Measurements from ENCODE around the gene ETV1. TPM values are rescaled to one million over a fixed set of nuclear protein-coding genes. Genes with fewer than 3 reads are reported as not detected.
A peak's percentile ranks its signal among the peaks of the same experiment; 100 is the strongest.

ETV1 gene
- total and polyA plus RNA-seq, 2 of the 4 experiments (the other 2 are of a cell fraction): 8.6 to 21.1 TPM

GRCh38 chr7:13980474-13980873, 9.0 kb downstream of the ETV1 start:
- POLR2A ChIA-PET (ENCODE audit: unreplicated experiment): interaction anchor here (1.1 kb wide), 1 partner anchor 9 kb away, joined by 3 read pairs; the partner anchor contains the start of gene ETV1
- in situ Hi-C loops (cut with MboI; ENCODE audit: low sequenced_read_pairs): loop anchor here (5.0 to 25.0 kb wide), 2 partner anchors 58 to 1318 kb away; no protein-coding TSS in a partner anchor
- CTCF ChIA-PET: interaction anchor here (0.9 kb wide), 2 partner anchors 10 to 60 kb away, joined by 4 to 8 read pairs; no protein-coding TSS in a partner anchor
- WGBS, 2 experiments (ENCODE audit: extremely low coverage in 2 of 2, insufficient read length in 1 of 2): no CpG with 5 or more reads among the region's 5 CpGs
- H2AFZ ChIP-seq (replicated peaks; ENCODE audit: low read length, poor library complexity): no peak overlapping the region
- no peak overlapping the region for H3K56ac ChIP-seq (ENCODE audit: extremely low read depth, insufficient read depth, low read length)
- H4K91ac ChIP-seq (ENCODE audit: insufficient read depth, low read depth, low read length): no peak overlapping the region
- H4K20me1 ChIP-seq (ENCODE audit: insufficient read depth, low read length): no peaks in the 10 kb centered on the region
- peak overlapping the region; percentile 2 to 37; a peak in 1 of 4 replicates for H4K8ac ChIP-seq (ENCODE audit: low read depth in 2 of 2, low read length in 2 of 2)
- H2BK5ac ChIP-seq (ENCODE audit: low read depth, low read length, poor library complexity, severe bottlenecking): peak overlapping the region; percentile 73
- peak overlapping the region; percentile 54 for H3K4ac ChIP-seq (ENCODE audit: low read depth, low read length)
- H2BK15ac ChIP-seq (ENCODE audit: low read depth, low read length): no peak overlapping the region
- H3K18ac ChIP-seq (ENCODE audit: low read depth, low read length): peak overlapping the region; percentile 82; the same call in 1 of the 2 replicates
- H3K9me1 ChIP-seq (ENCODE audit: insufficient read depth, low read length): no peaks in the 10 kb centered on the region
- no peak for ATAC-seq (ENCODE audit: low read depth)
- dilution Hi-C loops (cut with HindIII; ENCODE audit: low sequenced_read_pairs, unreplicated experiment): no loop called here
- no peak overlapping the region for H3K4me3 ChIP-seq (ENCODE audit: insufficient read depth, low read depth, low read length)
- H3K79me1 ChIP-seq (ENCODE audit: low read depth in 1 of 2, low read length in 2 of 2): peaks cover 0 to 11% of the 10 kb centered on the region in 2 experiments; a peak in 2 of 4 replicates
- H3K36me3 ChIP-seq (ENCODE audit: control insufficient read depth, insufficient read depth, low read length): peaks cover 1% of the 10 kb centered on the region; the same call in 1 of the 2 replicates
- intact Hi-C loops (cut with micrococcal nuclease): no loop called here
- peak overlapping the region; percentile 68 for H2BK120ac ChIP-seq (ENCODE audit: low read depth, low read length)
- H3K9me3 ChIP-seq (ENCODE audit: control insufficient read depth, insufficient read depth, low read length): no peaks in the 10 kb centered on the region
- H3K27ac ChIP-seq (ENCODE audit: insufficient read depth, low read length): no peak overlapping the region
- no peak overlapping the region; the same call in 1 of the 2 replicates for H4K5ac ChIP-seq (ENCODE audit: low read depth, low read length)
- peaks cover 6% of the 10 kb centered on the region for H3K4me1 ChIP-seq (ENCODE audit: control insufficient read depth, insufficient read depth, low read length)
- H3K23ac ChIP-seq (ENCODE audit: low read depth, low read length): peak overlapping the region; percentile 56; the same call in 1 of the 2 replicates
- peak overlapping the region; percentile 78; the same call in 1 of the 2 replicates for H2BK20ac ChIP-seq (ENCODE audit: low read depth, low read length)
- no peak overlapping the region; the same call in 1 of the 2 replicates for H3K9ac ChIP-seq (ENCODE audit: low read depth, low read length)
- no peak for DNase-seq
- no peak overlapping the region for H2AK5ac ChIP-seq (ENCODE audit: low read depth, low read length)
- BruUV-seq (replicated peaks): no TSS peak
- H2AK9ac ChIP-seq (replicated peaks; ENCODE audit: low read depth, low read length, poor library complexity): no peak overlapping the region
- H3K27me3 ChIP-seq (ENCODE audit: control insufficient read depth, insufficient read depth, low read length): no peaks in the 10 kb centered on the region
- TF ChIP-seq MAZ (IDR thresholded peaks at IDR 0.05; ENCODE audit: borderline replicate concordance, low read depth, low read length): no peak
- no peak for TF ChIP-seq RFX5 (IDR thresholded peaks at IDR 0.05; ENCODE audit: low read depth, low read length)
- no peak for TF ChIP-seq CTCF (conservative IDR thresholded peaks at IDR 0.05; ENCODE audit: low read depth, low read length)
- TF ChIP-seq POLR2A (IDR thresholded peaks at IDR 0.05; ENCODE audit: low read depth, low read length): no peak
- TF ChIP-seq CEBPB (IDR thresholded peaks at IDR 0.05; ENCODE audit: low read depth, low read length): no peak
- peak overlapping the region; percentile 26; the same call in 1 of the 2 replicates for H3K14ac ChIP-seq (replicated peaks; ENCODE audit: low read depth, low read length)
- peak overlapping the region; percentile 75; the same call in 1 of the 2 replicates for H3K4me2 ChIP-seq (ENCODE audit: low read depth, low read length)
